GM23338 (cell line): ENCODE results near the gene STK33. TPM values are rescaled to one million over a fixed set of nuclear protein-coding genes. Genes with fewer than 3 reads are reported as not detected.

Experiments used
- ATAC-seq: fragments of 200-7000 bp; cut with Tn5 transposase; 3 replicates; pipeline ENCODE4 v1.9.1; 2020
- DNase-seq: peaks from one replicate; pipeline ENCODE4 v3.0.0-alpha.2; 2015; ENCODE audit warnings: low spot score
- H2AFZ ChIP-seq: fragments of 200-600 bp; sonication (generic); 2 replicates; pipeline ENCODE4 v1.8.0; 2016; ENCODE audit warnings: antibody characterized with exemption, mild to moderate bottlenecking, moderate library complexity
- H3F3A ChIP-seq: fragments of 200-600 bp; sonication (generic); replicated peaks from 2 replicates; pipeline ENCODE4 v1.8.0; 2017; ENCODE audit warnings: antibody characterized with exemption, mixed run types, low read depth
- H3K27ac ChIP-seq: fragments of 200-600 bp; sonication (generic); 2 replicates; pipeline ENCODE4 v1.6.1; 2016; ENCODE audit warnings: low read depth
- H3K27me3 ChIP-seq: fragments of 200-600 bp; sonication (generic); 2 replicates; pipeline ENCODE4 v1.8.0; 2016; ENCODE audit warnings: mild to moderate bottlenecking, mixed run types, moderate library complexity; ENCODE audit not compliant: insufficient read depth
- H3K36me3 ChIP-seq: fragments of 200-600 bp; sonication (generic); 2 replicates; pipeline ENCODE4 v1.8.0; 2016; ENCODE audit warnings: mild to moderate bottlenecking; ENCODE audit not compliant: insufficient read depth
- H3K4me1 ChIP-seq: fragments of 200-600 bp; sonication (generic); 2 replicates; pipeline ENCODE4 v1.8.0; 2016; ENCODE audit warnings: mild to moderate bottlenecking, moderate library complexity; ENCODE audit not compliant: insufficient read depth
- H3K4me2 ChIP-seq: fragments of 200-600 bp; sonication (generic); 2 replicates; pipeline ENCODE4 v1.7.1; 2017; ENCODE audit warnings: mixed run types
- H3K4me3 ChIP-seq: fragments of 200-600 bp; sonication (generic); 2 replicates; pipeline ENCODE4 v1.6.1; 2016; ENCODE audit warnings: mixed run types
- H3K79me2 ChIP-seq: fragments of 200-600 bp; sonication (generic); replicated peaks from 2 replicates; pipeline ENCODE4 v1.8.0; 2017; ENCODE audit warnings: mild to moderate bottlenecking; ENCODE audit not compliant: insufficient read depth
- H3K9me2 ChIP-seq: fragments of 200-600 bp; sonication (generic); 2 replicates; pipeline ENCODE4 v1.8.0; 2017; ENCODE audit not compliant: insufficient read depth
- H4K20me1 ChIP-seq: fragments of 200-600 bp; sonication (generic); replicated peaks from 2 replicates; pipeline ENCODE4 v1.8.0; 2017; ENCODE audit warnings: mild to moderate bottlenecking; ENCODE audit not compliant: insufficient read depth
- H3K27ac Mint-ChIP-seq: 2 replicates; pipeline ENCODE4 v1.8.0; 2020; ENCODE audit warnings: inconsistent platforms, mild to moderate bottlenecking, moderate library complexity, mixed read lengths
- H3K27me3 Mint-ChIP-seq: 3 replicates; pipeline ENCODE4 v1.8.0; 2022; ENCODE audit warnings: low read depth, mild to moderate bottlenecking, moderate library complexity, mixed read lengths, inconsistent platforms; ENCODE audit not compliant: insufficient read depth, poor library complexity
- H3K36me3 Mint-ChIP-seq: 3 replicates; pipeline ENCODE4 v1.8.0; 2021; ENCODE audit warnings: low read depth, mild to moderate bottlenecking, inconsistent platforms, moderate library complexity, mixed read lengths
- H3K4me1 Mint-ChIP-seq: 3 replicates; pipeline ENCODE4 v1.8.0; 2020; ENCODE audit warnings: mild to moderate bottlenecking, inconsistent platforms, mixed read lengths
- H3K4me3 Mint-ChIP-seq: 3 replicates; pipeline ENCODE4 v1.8.0; 2021; ENCODE audit warnings: moderate library complexity, mild to moderate bottlenecking, inconsistent platforms, mixed read lengths
- H3K9me3 Mint-ChIP-seq: 3 replicates; pipeline ENCODE4 v1.8.0; 2020; ENCODE audit warnings: moderate library complexity, mild to moderate bottlenecking, inconsistent platforms, mixed read lengths
- CREB1 ChIP-seq: fragments of 250-450 bp; sonication (Bioruptor Pico); IDR thresholded peaks from 2 replicates; pipeline ENCODE4 v1.5.0; 2020; ENCODE audit warnings: low read depth, mild to moderate bottlenecking, moderate library complexity
- EZH2 ChIP-seq: fragments of 200-600 bp; sonication (generic); IDR thresholded peaks from one replicate; pipeline ENCODE4 v1.8.0; 2017; ENCODE audit warnings: antibody characterized with exemption, mild to moderate bottlenecking, low read depth; ENCODE audit not compliant: unreplicated experiment
- EZH2phosphoT487 ChIP-seq: fragments of 200-600 bp; sonication (generic); IDR thresholded peaks from one replicate; pipeline ENCODE4 v1.8.1; 2018; ENCODE audit warnings: antibody characterized with exemption; ENCODE audit not compliant: unreplicated experiment
- JUNB ChIP-seq: IDR thresholded peaks from one replicate; pipeline ENCODE4 v1.6.1; 2016; ENCODE audit warnings: antibody characterized with exemption; ENCODE audit not compliant: unreplicated experiment
- NANOG ChIP-seq: IDR thresholded peaks from 2 replicates; pipeline ENCODE4 v1.6.1; 2016; ENCODE audit warnings: antibody characterized with exemption, borderline replicate concordance
- POLR2AphosphoS5 ChIP-seq: IDR thresholded peaks from 2 replicates; pipeline ENCODE4 v1.6.1; 2016; ENCODE audit warnings: antibody characterized with exemption, low read depth
- STAT1 ChIP-seq: IDR thresholded peaks from one replicate; pipeline ENCODE4 v1.6.1; 2016; ENCODE audit warnings: antibody characterized with exemption; ENCODE audit not compliant: unreplicated experiment
- ZNF114 ChIP-seq: fragments of 250-450 bp; sonication (Bioruptor Pico); IDR thresholded peaks from 2 replicates; pipeline ENCODE4 v1.5.0; 2020; ENCODE audit warnings: mild to moderate bottlenecking, moderate library complexity
- ZNF331 ChIP-seq: fragments of 250-450 bp; sonication (Bioruptor Pico); IDR thresholded peaks from 2 replicates; pipeline ENCODE4 v1.5.0; 2020; ENCODE audit warnings: low read depth, mild to moderate bottlenecking, moderate library complexity
- polyA plus RNA-seq: library from polyadenylated mRNA; unstranded; fragments of >200 nt; fragmentation: Nextera tagmentation; extraction: Ambion mirVana; gene quantifications from 2 replicates; pipeline ENCODE4 v1.2.1, GENCODE V29; 2016
- total RNA-seq: library from RNA; depleted of rRNA; stranded (reverse); fragments of >200 nt; shearing (Covaris generic); gene quantifications from 2 replicates; pipeline ENCODE4 v1.2.3, GENCODE V29; 2014
- TF ChIP-seq, protein P1 (sequence below): IDR thresholded peaks from one replicate; pipeline ENCODE4 v1.6.1; 2018; ENCODE audit warnings: antibody characterized with exemption; ENCODE audit not compliant: unreplicated experiment
- TF ChIP-seq, protein P2 (sequence below): IDR thresholded peaks from 2 replicates; pipeline ENCODE4 v1.6.1; 2016; ENCODE audit warnings: antibody characterized with exemption
- TF ChIP-seq, protein P3 (sequence below), 2 experiments: fragments of 200-600 bp in 1 of 2; sonication (generic) in 1 of 2; conservative IDR thresholded peaks; 2 replicates each; pipeline versions ENCODE4 v1.5.1 to v1.6.1; 2016 to 2017; ENCODE audit warnings: antibody characterized with exemption in 2 of 2, low read depth in 2 of 2, mild to moderate bottlenecking in 2 of 2, moderate library complexity in 1 of 2
- TF ChIP-seq, protein P4 (sequence below): fragments of 250-450 bp; sonication (Bioruptor Pico); IDR thresholded peaks from 2 replicates; pipeline ENCODE4 v1.5.0; 2020; ENCODE audit warnings: mild to moderate bottlenecking, moderate library complexity

STK33 gene
- total and polyA plus RNA-seq, 2 experiments from 2014 or later: 17.2 to 18.2 TPM

DNA sequence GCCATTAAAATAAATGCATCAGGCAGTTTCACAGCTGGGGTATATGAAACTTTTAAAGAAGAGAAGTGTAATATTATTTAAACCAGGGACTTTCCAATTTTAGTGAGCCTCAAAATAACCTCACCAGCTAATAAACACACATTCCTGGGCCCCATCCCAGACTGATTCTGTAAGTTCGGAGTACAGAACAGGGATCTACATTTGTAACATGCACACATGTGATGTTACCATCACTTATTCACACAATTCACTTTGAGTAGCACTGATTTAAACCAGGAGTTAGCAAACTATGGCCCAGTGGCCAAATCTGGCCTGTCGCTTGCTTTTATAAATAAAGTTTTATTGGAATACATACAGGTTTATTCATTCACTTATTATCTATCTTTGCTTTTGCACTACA lies 62.0 kb downstream of the STK33 start:
- no peak overlapping the region for H3K4me3 ChIP-seq
- peaks cover 2% of the 10 kb centered on the region for H3K27me3 Mint-ChIP-seq
- ATAC-seq (no peak), DNase-seq (no peak)
- no peak overlapping the region for H3K4me3 Mint-ChIP-seq
- no peaks in the 10 kb centered on the region for H3K36me3 ChIP-seq
- TF ChIP-seq POLR2AphosphoS5: no peak
- no peak for TF ChIP-seq CREB1
- TF ChIP-seq, protein P1, sequence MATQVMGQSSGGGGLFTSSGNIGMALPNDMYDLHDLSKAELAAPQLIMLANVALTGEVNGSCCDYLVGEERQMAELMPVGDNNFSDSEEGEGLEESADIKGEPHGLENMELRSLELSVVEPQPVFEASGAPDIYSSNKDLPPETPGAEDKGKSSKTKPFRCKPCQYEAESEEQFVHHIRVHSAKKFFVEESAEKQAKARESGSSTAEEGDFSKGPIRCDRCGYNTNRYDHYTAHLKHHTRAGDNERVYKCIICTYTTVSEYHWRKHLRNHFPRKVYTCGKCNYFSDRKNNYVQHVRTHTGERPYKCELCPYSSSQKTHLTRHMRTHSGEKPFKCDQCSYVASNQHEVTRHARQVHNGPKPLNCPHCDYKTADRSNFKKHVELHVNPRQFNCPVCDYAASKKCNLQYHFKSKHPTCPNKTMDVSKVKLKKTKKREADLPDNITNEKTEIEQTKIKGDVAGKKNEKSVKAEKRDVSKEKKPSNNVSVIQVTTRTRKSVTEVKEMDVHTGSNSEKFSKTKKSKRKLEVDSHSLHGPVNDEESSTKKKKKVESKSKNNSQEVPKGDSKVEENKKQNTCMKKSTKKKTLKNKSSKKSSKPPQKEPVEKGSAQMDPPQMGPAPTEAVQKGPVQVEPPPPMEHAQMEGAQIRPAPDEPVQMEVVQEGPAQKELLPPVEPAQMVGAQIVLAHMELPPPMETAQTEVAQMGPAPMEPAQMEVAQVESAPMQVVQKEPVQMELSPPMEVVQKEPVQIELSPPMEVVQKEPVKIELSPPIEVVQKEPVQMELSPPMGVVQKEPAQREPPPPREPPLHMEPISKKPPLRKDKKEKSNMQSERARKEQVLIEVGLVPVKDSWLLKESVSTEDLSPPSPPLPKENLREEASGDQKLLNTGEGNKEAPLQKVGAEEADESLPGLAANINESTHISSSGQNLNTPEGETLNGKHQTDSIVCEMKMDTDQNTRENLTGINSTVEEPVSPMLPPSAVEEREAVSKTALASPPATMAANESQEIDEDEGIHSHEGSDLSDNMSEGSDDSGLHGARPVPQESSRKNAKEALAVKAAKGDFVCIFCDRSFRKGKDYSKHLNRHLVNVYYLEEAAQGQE: no peak
- TF ChIP-seq, protein P2, sequence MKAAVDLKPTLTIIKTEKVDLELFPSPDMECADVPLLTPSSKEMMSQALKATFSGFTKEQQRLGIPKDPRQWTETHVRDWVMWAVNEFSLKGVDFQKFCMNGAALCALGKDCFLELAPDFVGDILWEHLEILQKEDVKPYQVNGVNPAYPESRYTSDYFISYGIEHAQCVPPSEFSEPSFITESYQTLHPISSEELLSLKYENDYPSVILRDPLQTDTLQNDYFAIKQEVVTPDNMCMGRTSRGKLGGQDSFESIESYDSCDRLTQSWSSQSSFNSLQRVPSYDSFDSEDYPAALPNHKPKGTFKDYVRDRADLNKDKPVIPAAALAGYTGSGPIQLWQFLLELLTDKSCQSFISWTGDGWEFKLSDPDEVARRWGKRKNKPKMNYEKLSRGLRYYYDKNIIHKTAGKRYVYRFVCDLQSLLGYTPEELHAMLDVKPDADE: no peak
- TF ChIP-seq STAT1: no peak
- TF ChIP-seq JUNB: no peak
- no peak for TF ChIP-seq EZH2
- no peak for TF ChIP-seq NANOG
- TF ChIP-seq, protein P3, sequence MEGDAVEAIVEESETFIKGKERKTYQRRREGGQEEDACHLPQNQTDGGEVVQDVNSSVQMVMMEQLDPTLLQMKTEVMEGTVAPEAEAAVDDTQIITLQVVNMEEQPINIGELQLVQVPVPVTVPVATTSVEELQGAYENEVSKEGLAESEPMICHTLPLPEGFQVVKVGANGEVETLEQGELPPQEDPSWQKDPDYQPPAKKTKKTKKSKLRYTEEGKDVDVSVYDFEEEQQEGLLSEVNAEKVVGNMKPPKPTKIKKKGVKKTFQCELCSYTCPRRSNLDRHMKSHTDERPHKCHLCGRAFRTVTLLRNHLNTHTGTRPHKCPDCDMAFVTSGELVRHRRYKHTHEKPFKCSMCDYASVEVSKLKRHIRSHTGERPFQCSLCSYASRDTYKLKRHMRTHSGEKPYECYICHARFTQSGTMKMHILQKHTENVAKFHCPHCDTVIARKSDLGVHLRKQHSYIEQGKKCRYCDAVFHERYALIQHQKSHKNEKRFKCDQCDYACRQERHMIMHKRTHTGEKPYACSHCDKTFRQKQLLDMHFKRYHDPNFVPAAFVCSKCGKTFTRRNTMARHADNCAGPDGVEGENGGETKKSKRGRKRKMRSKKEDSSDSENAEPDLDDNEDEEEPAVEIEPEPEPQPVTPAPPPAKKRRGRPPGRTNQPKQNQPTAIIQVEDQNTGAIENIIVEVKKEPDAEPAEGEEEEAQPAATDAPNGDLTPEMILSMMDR (conservative IDR thresholded peaks at IDR 0.05; ENCODE audit: low read depth in 2 of 2): no peak
- no peak for TF ChIP-seq ZNF331 (CRISPR knock-in tag)
- no peak for TF ChIP-seq EZH2phosphoT487
- TF ChIP-seq, protein P4, sequence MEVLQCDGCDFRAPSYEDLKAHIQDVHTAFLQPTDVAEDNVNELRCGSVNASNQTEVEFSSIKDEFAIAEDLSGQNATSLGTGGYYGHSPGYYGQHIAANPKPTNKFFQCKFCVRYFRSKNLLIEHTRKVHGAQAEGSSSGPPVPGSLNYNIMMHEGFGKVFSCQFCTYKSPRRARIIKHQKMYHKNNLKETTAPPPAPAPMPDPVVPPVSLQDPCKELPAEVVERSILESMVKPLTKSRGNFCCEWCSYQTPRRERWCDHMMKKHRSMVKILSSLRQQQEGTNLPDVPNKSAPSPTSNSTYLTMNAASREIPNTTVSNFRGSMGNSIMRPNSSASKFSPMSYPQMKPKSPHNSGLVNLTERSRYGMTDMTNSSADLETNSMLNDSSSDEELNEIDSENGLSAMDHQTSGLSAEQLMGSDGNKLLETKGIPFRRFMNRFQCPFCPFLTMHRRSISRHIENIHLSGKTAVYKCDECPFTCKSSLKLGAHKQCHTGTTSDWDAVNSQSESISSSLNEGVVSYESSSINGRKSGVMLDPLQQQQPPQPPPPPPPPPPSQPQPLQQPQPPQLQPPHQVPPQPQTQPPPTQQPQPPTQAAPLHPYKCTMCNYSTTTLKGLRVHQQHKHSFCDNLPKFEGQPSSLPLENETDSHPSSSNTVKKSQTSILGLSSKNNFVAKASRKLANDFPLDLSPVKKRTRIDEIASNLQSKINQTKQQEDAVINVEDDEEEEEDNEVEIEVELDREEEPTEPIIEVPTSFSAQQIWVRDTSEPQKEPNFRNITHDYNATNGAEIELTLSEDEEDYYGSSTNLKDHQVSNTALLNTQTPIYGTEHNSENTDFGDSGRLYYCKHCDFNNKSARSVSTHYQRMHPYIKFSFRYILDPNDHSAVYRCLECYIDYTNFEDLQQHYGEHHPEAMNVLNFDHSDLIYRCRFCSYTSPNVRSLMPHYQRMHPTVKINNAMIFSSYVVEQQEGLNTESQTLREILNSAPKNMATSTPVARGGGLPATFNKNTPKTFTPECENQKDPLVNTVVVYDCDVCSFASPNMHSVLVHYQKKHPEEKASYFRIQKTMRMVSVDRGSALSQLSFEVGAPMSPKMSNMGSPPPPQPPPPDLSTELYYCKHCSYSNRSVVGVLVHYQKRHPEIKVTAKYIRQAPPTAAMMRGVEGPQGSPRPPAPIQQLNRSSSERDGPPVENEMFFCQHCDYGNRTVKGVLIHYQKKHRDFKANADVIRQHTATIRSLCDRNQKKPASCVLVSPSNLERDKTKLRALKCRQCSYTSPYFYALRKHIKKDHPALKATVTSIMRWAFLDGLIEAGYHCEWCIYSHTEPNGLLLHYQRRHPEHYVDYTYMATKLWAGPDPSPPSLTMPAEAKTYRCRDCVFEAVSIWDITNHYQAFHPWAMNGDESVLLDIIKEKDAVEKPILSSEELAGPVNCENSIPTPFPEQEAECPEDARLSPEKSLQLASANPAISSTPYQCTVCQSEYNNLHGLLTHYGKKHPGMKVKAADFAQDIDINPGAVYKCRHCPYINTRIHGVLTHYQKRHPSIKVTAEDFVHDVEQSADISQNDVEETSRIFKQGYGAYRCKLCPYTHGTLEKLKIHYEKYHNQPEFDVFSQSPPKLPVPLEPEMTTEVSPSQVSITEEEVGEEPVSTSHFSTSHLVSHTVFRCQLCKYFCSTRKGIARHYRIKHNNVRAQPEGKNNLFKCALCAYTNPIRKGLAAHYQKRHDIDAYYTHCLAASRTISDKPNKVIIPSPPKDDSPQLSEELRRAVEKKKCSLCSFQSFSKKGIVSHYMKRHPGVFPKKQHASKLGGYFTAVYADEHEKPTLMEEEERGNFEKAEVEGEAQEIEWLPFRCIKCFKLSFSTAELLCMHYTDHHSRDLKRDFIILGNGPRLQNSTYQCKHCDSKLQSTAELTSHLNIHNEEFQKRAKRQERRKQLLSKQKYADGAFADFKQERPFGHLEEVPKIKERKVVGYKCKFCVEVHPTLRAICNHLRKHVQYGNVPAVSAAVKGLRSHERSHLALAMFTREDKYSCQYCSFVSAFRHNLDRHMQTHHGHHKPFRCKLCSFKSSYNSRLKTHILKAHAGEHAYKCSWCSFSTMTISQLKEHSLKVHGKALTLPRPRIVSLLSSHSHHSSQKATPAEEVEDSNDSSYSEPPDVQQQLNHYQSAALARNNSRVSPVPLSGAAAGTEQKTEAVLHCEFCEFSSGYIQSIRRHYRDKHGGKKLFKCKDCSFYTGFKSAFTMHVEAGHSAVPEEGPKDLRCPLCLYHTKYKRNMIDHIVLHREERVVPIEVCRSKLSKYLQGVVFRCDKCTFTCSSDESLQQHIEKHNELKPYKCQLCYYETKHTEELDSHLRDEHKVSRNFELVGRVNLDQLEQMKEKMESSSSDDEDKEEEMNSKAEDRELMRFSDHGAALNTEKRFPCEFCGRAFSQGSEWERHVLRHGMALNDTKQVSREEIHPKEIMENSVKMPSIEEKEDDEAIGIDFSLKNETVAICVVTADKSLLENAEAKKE (CRISPR knock-in tag): no peak
- no peak for TF ChIP-seq ZNF114 (CRISPR knock-in tag)
- H2AFZ ChIP-seq: no peak overlapping the region
- no peaks in the 10 kb centered on the region for H3K9me3 Mint-ChIP-seq
- no peaks in the 10 kb centered on the region for H3K27me3 ChIP-seq
- no peak overlapping the region for H3K4me2 ChIP-seq
- H3F3A ChIP-seq: no peaks in the 10 kb centered on the region
- no peak overlapping the region for H3K27ac ChIP-seq
- H3K79me2 ChIP-seq: no peaks in the 10 kb centered on the region
- H3K27ac Mint-ChIP-seq: no peak overlapping the region
- peaks cover 25% of the 10 kb centered on the region for H3K4me1 Mint-ChIP-seq
- H3K36me3 Mint-ChIP-seq: no peaks in the 10 kb centered on the region
- no peaks in the 10 kb centered on the region for H4K20me1 ChIP-seq
- peaks cover 4% of the 10 kb centered on the region; the same call in 1 of the 2 replicates for H3K4me1 ChIP-seq
- no peaks in the 10 kb centered on the region for H3K9me2 ChIP-seq
